ENCODE results near the gene IRF3.

Gene IRF3

GRCh38 chr19:49687150-49687549, 21.5 kb upstream of the IRF3 start:
- DNase-seq = no peak

GRCh38 chr19:49686503-49687088, 20.9 kb upstream of the IRF3 start:
- no peak for DNase-seq

GRCh38 chr19:49685845-49686332, 20.2 kb upstream of the IRF3 start:
- no peak for DNase-seq

- no peak for DNase-seq
Measured at GRCh38 chr19:49684983-49685553, 19.4 kb upstream of the IRF3 start.

GRCh38 chr19:49684251-49684982, 18.8 kb upstream of the IRF3 start:
- peak; percentile 20 for DNase-seq

- no peak for DNase-seq
Measured at GRCh38 chr19:49683814-49684250, 18.2 kb upstream of the IRF3 start.

GRCh38 chr19:49682274-49682673, 16.6 kb upstream of the IRF3 start:
- DNase-seq = peak; percentile 54

- DNase-seq = no peak
Measured at GRCh38 chr19:49681830-49682229, 16.2 kb upstream of the IRF3 start.

- DNase-seq = peak; percentile 85
Measured at GRCh38 chr19:49680421-49681351, 15.0 kb upstream of the IRF3 start.

GRCh38 chr19:49679771-49680413, 14.2 kb upstream of the IRF3 start:
- no peak for DNase-seq

- no peak for DNase-seq
Measured at GRCh38 chr19:49678985-49679770, 13.5 kb upstream of the IRF3 start.

- DNase-seq = peak; percentile 57
Measured at GRCh38 chr19:49677901-49678674, 12.4 kb upstream of the IRF3 start.

- DNase-seq = no peak
Measured at GRCh38 chr19:49677231-49677900, 11.7 kb upstream of the IRF3 start, which contains the start of gene PRMT1. TSS of gene PRMT1 (plus strand) at chr19:49677271. CDS start at chr19:49677281, 10 bp downstream.

- DNase-seq = peak; percentile 100
Measured at GRCh38 chr19:49676784-49677230, 11.2 kb upstream of the IRF3 start.

- DNase-seq = peak; percentile 95
Measured at GRCh38 chr19:49676136-49676783, 10.6 kb upstream of the IRF3 start.

- peak; percentile 56 for DNase-seq
Measured at GRCh38 chr19:49672131-49672919, 6.7 kb upstream of the IRF3 start.

- no peak for DNase-seq
Measured at GRCh38 chr19:49669516-49669915, 3.9 kb upstream of the IRF3 start.

GRCh38 chr19:49667473-49667872, 1.8 kb upstream of the IRF3 start:
- no peak for DNase-seq

GRCh38 chr19:49666120-49666444, 425 bp upstream of the IRF3 start:
- DNase-seq = no peak
